ENCODE data around the gene GRK2. TPM values are rescaled to one million over a fixed set of nuclear protein-coding genes. Genes with fewer than 3 reads are reported as not detected.
A peak's percentile ranks its signal among the peaks of the same experiment; 100 is the strongest.

Gene GRK2
- total and polyA plus RNA-seq, 7 donors, result 32.1 to 152 (median 48.2) TPM

DNA sequence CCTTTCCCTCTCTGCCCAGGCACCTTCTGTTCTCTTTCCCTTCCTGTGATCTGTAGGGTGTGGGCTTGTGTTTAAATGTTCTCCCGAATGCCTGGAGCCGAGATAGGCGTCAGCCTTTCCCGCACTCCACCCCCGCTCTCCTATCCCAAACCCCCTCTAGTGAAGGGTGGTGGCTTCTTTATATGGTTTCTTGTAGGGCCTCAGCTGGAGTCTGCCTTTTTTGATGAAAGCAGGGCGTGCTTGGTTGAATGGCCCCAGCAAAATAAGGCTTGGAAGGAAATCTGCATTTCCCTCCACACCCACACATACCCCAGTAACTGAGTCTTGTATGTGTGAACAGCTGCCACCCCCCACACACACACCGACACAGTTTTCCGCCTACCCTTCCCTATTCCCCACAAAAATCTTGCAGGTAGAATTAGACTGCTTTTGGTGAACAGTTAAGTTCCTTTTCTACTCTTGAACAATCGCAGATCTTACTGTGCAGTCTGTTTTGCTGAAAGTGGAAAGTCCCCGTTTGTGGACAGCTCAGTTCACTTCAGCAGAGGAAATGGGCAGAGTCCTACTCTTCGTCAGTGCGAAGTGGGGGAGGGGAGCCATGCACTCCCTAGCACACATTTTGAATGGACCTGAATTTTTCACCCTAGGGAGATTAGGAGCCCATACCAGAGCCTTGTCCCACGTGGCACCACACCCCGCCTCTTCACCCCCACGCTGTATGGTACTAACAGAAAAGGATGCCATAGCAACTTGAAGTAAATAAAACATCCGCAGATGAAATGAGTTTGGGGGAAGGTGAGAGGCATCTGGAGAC, 25.5 kb upstream of the GRK2 start:
- H3K4me1 ChIP-seq, result peaks cover 0 to 56% (median 53%) of the 10 kb centered on the region in 4 donors
- intact Hi-C loops (cut with DNase I), result loop anchor here (2.0 kb wide), 1 partner anchor 122 kb away; the partner anchor contains the start of gene KDM2A

DNA sequence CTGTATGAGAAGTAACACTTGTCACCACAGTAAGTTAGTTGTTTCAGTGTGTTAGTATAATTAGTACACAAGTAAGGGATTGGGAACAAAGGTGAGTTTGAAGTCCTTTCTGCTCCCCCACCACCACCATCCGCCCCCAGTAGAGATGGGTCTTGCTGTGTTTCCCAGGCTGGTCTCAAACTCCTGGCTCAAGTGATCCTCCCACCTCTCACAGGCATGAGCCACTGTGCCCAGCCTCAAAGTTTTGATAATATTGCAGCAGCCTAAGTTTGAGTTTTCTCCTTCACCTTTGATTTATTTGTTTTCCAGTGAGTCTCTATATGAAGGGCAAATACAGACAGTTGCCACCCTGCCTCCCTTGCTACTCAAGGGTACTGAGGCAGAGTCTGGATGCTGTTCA, 23.7 kb upstream of the GRK2 start:
- Histone ChIP-seq H3K27me3 (no peaks in the 10 kb centered on the region), H3K27ac (peak overlapping the region; percentile 8 to 98 (median 90))
- 38 to 75% methylated on average over 1 of the region's 1 CpG for WGBS, 2 donors

More for the DNA sequence above, 25.5 kb upstream of the GRK2 start:
- Histone ChIP-seq H3K27me3 (no peaks in the 10 kb centered on the region), H3K27ac (peak overlapping the region; percentile 89 to 98 (median 90)), H3K36me3 (peaks cover 8 to 31% (median 26%) of the 10 kb centered on the region in 4 donors), H3K4me3 (peak overlapping the region; percentile 44 to 71 (median 56)), H3K9me3 (no peaks in the 10 kb centered on the region)
- WGBS, 2 donors, result 0% methylated on average over 16 of the region's 16 CpGs
- peak; percentile 81 for DNase-seq
- TF ChIP-seq POLR2AphosphoS5 (IDR thresholded peaks at IDR 0.05) (peak in 3 of 4 donors; percentile 4 to 51 (median 7)), POLR2A (IDR thresholded peaks at IDR 0.05) (no peak), EP300 (IDR thresholded peaks at IDR 0.05) (no peak)
- TF ChIP-seq, protein P1, sequence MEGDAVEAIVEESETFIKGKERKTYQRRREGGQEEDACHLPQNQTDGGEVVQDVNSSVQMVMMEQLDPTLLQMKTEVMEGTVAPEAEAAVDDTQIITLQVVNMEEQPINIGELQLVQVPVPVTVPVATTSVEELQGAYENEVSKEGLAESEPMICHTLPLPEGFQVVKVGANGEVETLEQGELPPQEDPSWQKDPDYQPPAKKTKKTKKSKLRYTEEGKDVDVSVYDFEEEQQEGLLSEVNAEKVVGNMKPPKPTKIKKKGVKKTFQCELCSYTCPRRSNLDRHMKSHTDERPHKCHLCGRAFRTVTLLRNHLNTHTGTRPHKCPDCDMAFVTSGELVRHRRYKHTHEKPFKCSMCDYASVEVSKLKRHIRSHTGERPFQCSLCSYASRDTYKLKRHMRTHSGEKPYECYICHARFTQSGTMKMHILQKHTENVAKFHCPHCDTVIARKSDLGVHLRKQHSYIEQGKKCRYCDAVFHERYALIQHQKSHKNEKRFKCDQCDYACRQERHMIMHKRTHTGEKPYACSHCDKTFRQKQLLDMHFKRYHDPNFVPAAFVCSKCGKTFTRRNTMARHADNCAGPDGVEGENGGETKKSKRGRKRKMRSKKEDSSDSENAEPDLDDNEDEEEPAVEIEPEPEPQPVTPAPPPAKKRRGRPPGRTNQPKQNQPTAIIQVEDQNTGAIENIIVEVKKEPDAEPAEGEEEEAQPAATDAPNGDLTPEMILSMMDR (IDR thresholded peaks at IDR 0.05), result no peak

DNA sequence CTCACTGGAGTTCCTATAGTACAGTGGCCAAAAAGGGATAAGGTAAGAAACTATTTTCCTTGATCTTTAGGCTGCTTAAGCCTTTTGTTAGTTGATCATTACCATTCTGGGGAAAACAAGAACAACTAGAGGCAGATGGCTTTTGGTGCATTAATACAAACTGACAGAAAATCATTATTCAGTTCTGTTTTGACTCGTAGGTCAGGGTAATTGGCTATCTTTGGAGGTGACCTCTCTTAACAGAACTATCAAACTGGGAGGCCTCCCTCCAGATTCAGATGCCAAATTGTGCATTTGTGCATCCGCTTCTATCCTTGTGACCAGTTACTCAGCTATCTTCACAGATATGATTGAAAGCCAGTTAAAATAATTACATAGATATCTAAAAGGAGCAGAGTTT, 23.2 kb upstream of the GRK2 start:
- no peaks in the 10 kb centered on the region for H3K27me3 ChIP-seq
- H3K27ac ChIP-seq, result peak overlapping the region; percentile 8 to 98 (median 90)
- H3K9me3 ChIP-seq, result no peaks in the 10 kb centered on the region
- peaks cover 0 to 54% (median 52%) of the 10 kb centered on the region in 4 donors for H3K4me1 ChIP-seq
- TF ChIP-seq POLR2A (IDR thresholded peaks at IDR 0.05) (no peak), POLR2AphosphoS5 (IDR thresholded peaks at IDR 0.05) (no peak), EP300 (IDR thresholded peaks at IDR 0.05) (no peak)
- TF ChIP-seq, protein P1 (IDR thresholded peaks at IDR 0.05), result no peak
- WGBS, 2 donors, result 86 to 92% methylated on average over 2 of the region's 2 CpGs
- intact Hi-C loops (cut with DNase I), result no loop called here
- H3K36me3 ChIP-seq, result peaks cover 13 to 52% (median 40%) of the 10 kb centered on the region in 4 donors
- DNase-seq, result no peak
- H3K4me3 ChIP-seq, result no peak overlapping the region

More for the DNA sequence above, 23.7 kb upstream of the GRK2 start:
- peaks cover 13 to 47% (median 35%) of the 10 kb centered on the region in 4 donors for H3K36me3 ChIP-seq
- no peaks in the 10 kb centered on the region for H3K9me3 ChIP-seq
- peak overlapping the region in 2 of 4 donors; percentile 56 to 71 for H3K4me3 ChIP-seq
- intact Hi-C loops (cut with DNase I), result no loop called here
- H3K4me1 ChIP-seq, result peaks cover 0 to 56% (median 53%) of the 10 kb centered on the region in 4 donors
- TF ChIP-seq, protein P1 (IDR thresholded peaks at IDR 0.05), result no peak
- TF ChIP-seq POLR2A (IDR thresholded peaks at IDR 0.05) (no peak), EP300 (IDR thresholded peaks at IDR 0.05) (no peak), POLR2AphosphoS5 (IDR thresholded peaks at IDR 0.05) (no peak)
- DNase-seq, result no peak

DNA sequence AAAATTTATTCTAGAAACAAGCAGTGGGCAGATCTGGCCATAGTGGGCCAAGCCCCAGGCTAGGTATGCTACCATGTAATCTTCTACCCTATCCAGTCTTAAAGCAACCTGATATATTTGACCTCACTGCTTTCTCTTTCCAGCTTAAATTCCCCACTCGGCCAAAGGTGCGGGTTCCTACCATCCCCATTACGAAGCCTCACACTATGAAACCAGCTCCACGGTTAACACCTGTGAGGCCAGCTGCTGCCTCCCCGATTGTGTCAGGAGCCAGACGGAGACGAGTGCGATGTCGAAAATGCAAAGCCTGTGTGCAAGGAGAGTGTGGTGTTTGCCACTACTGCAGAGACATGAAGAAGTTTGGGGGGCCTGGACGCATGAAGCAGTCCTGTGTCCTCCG, 21.2 kb upstream of the GRK2 start:
- 95 to 96% methylated on average over 11 of the region's 11 CpGs for WGBS, 2 donors
- H3K4me1 ChIP-seq, result peaks cover 0 to 45% (median 36%) of the 10 kb centered on the region in 4 donors
- no peaks in the 10 kb centered on the region for H3K9me3 ChIP-seq
- peaks cover 20 to 72% (median 59%) of the 10 kb centered on the region in 4 donors for H3K36me3 ChIP-seq
- TF ChIP-seq POLR2A (IDR thresholded peaks at IDR 0.05) (no peak), EP300 (IDR thresholded peaks at IDR 0.05) (no peak), POLR2AphosphoS5 (IDR thresholded peaks at IDR 0.05) (no peak)
- TF ChIP-seq, protein P1 (IDR thresholded peaks at IDR 0.05), result no peak
- H3K27me3 ChIP-seq, result no peaks in the 10 kb centered on the region
- H3K4me3 ChIP-seq, result no peak overlapping the region
- H3K27ac ChIP-seq, result no peak overlapping the region
- DNase-seq, result no peak
- intact Hi-C loops (cut with DNase I), result no loop called here
